ENCODE measurements around the gene PIK3C3.
"Not testable (repeated sequence)": the region's sequence is repeated elsewhere in the genome, so short reads cannot be mapped to it uniquely, and the experiment has no call there.

The PIK3C3 gene

DNA sequence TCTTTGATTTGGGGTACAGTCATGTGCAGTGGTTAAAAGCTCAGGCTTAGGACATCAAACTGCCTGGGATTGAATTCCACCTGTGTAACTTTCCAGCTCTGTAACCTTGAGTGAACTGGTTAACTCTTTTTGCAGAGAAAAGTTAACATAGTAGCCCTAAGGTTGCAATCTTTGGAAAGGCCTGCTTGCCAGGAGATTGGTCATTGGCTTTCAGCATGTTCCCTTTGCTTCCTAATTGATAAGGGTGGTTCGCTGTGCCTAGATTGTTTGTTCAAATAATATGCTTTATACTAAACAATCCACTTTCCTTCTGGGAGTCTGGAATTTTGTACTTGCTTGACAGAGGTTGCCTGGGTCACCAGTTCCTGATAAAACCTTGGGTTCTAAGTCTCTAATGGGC, 86.8 kb downstream of the PIK3C3 start:
- intact Hi-C loops (cut with DNase I; ENCODE audit: low total_unique reads), result no loop called here
- TF ChIP-seq, protein P1, sequence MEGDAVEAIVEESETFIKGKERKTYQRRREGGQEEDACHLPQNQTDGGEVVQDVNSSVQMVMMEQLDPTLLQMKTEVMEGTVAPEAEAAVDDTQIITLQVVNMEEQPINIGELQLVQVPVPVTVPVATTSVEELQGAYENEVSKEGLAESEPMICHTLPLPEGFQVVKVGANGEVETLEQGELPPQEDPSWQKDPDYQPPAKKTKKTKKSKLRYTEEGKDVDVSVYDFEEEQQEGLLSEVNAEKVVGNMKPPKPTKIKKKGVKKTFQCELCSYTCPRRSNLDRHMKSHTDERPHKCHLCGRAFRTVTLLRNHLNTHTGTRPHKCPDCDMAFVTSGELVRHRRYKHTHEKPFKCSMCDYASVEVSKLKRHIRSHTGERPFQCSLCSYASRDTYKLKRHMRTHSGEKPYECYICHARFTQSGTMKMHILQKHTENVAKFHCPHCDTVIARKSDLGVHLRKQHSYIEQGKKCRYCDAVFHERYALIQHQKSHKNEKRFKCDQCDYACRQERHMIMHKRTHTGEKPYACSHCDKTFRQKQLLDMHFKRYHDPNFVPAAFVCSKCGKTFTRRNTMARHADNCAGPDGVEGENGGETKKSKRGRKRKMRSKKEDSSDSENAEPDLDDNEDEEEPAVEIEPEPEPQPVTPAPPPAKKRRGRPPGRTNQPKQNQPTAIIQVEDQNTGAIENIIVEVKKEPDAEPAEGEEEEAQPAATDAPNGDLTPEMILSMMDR (IDR thresholded peaks at IDR 0.05), result no peak
- no peak overlapping the region for H3K4me3 ChIP-seq
- H3K4me1 ChIP-seq, result no peaks in the 10 kb centered on the region
- H3K36me3 ChIP-seq, result peaks cover 71 to 79% (median 74%) of the 10 kb centered on the region in 3 donors
- H3K27me3 ChIP-seq, result no peaks in the 10 kb centered on the region
- no peak for DNase-seq
- H3K9me3 ChIP-seq, result no peaks in the 10 kb centered on the region
- H3K27ac ChIP-seq, result no peak overlapping the region

DNA sequence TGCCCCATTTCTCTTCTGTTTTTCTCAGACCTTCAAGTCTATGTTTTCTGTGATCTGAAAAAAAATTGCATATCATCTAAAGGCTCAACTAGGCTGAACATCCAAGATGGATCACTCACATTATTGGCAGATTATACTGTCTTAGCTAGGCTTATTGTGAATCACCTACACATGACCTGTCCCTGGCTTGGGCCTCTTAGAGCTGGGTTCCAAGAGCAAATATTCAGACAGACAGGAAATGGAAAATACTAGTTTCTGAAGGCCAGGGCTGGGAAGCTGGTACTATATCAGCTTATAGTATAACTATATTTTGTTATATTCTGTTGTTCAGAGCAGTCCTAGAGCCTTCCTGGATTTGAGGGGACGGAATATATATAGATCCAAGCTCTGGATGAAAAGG, 90.3 kb downstream of the PIK3C3 start:
- Histone ChIP-seq H3K4me1 (no peaks in the 10 kb centered on the region), H3K4me3 (no peak overlapping the region), H3K27me3 (no peaks in the 10 kb centered on the region), H3K36me3 (peaks cover 57 to 62% (median 59%) of the 10 kb centered on the region in 3 donors), H3K27ac (no peak overlapping the region), H3K9me3 (no peaks in the 10 kb centered on the region)
- intact Hi-C loops (cut with DNase I; ENCODE audit: low total_unique reads), result no loop called here
- TF ChIP-seq, protein P1 (IDR thresholded peaks at IDR 0.05), result no peak
- no peak for DNase-seq

DNA sequence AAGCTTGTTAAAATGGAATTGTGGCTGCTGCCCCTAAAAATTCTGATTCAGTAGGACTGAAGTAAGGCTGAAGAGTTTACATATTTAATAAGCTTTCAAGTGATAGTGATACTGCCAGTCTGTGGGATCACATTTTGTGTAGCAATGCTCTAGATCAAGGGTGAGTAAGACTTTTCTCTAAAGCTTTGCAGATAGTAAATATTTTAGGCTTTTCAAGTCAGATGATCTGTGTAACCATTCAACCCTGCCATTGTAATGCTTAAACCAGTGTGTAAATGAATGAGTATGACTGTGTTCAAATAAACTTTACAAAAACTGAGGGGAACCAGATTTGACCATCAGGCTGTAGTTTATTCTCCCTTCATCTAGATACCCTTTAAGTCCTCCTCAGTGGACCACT, 92.7 kb downstream of the PIK3C3 start:
- H3K36me3 ChIP-seq, result peaks cover 37 to 54% (median 42%) of the 10 kb centered on the region in 3 donors
- intact Hi-C loops (cut with DNase I; ENCODE audit: low total_unique reads), result no loop called here

DNA sequence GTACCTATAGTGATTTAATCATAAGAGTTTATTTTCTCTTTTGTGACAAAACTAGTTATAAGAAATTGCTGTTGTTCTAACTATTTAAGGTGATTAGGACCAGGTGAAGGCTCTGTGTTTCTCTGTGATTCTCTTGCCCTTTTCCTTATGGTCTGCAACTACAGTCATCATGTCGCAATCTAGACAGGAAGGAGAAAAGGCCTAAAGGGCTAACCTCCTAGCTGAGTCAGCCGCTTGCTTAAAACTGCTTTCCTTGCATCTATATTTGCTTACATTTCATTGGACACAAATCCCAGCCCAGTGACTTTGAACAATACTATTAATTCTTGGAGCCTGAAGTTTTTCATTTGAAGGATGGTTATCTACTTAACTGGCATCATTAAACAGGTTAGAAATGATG, 93.1 kb downstream of the PIK3C3 start:
- no peak for DNase-seq
- Histone ChIP-seq H3K27me3 (no peaks in the 10 kb centered on the region), H3K9me3 (no peaks in the 10 kb centered on the region), H3K36me3 (peaks cover 33 to 50% (median 38%) of the 10 kb centered on the region in 3 donors), H3K27ac (no peak overlapping the region), H3K4me1 (no peaks in the 10 kb centered on the region), H3K4me3 (no peak overlapping the region)
- intact Hi-C loops (cut with DNase I; ENCODE audit: low total_unique reads), result no loop called here
- TF ChIP-seq, protein P1 (IDR thresholded peaks at IDR 0.05), result no peak

More for the DNA sequence above, 92.7 kb downstream of the PIK3C3 start:
- H3K4me3 ChIP-seq, result no peak overlapping the region
- TF ChIP-seq, protein P1 (IDR thresholded peaks at IDR 0.05), result no peak
- no peak overlapping the region for H3K27ac ChIP-seq
- no peaks in the 10 kb centered on the region for H3K4me1 ChIP-seq
- H3K27me3 ChIP-seq, result no peaks in the 10 kb centered on the region
- no peak for DNase-seq
- no peaks in the 10 kb centered on the region for H3K9me3 ChIP-seq

DNA sequence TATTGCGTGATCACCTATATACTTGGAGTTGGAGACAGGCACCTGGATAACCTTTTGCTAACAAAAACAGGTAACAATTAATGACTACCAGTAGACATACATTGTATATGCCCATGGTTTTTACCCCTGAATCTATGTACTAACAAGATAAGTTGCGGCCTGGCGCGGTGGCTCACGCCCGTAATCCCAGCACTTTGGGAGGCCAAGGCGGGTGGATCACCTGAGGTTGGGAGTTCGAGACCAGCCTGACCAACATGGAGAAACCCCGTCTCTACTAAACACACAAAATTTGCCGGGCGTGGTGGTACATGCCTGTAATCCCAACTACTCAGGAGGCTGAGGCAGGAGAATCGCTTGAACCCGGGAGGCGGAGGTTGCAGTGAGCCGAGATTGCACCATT, 94.5 kb downstream of the PIK3C3 start:
- H3K27ac ChIP-seq; DNase-seq; intact Hi-C loops (cut with DNase I; ENCODE audit: low total_unique reads); H3K27me3 ChIP-seq; H3K4me1 ChIP-seq; H3K4me3 ChIP-seq; H3K9me3 ChIP-seq: not testable (repeated sequence)
- peaks cover 20 to 40% (median 32%) of the 10 kb centered on the region in 3 donors for H3K36me3 ChIP-seq

DNA sequence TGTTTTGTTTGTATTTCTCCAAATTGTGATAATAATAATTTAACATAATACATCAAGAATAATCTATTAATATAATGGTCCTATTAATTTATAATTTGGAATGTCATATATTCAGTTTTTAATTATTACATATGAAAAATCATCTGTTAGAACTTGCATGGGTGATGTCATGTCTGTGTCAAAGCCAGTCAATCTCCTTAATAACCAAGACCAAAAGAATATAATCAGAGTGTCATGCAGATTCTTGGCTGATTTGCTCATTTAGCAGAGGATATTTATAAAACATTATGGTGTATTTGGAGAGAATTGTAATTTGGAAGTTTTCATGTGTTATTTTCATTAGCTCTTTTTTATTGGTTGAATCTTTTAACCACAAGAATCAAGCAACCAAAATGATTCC, 96.4 kb downstream of the PIK3C3 start:
- Histone ChIP-seq H3K9me3 (no peaks in the 10 kb centered on the region), H3K36me3 (peaks cover 10 to 32% (median 18%) of the 10 kb centered on the region in 3 donors), H3K27me3 (no peaks in the 10 kb centered on the region), H3K27ac (no peak overlapping the region), H3K4me1 (no peaks in the 10 kb centered on the region), H3K4me3 (no peak overlapping the region)
- no peak for DNase-seq
- intact Hi-C loops (cut with DNase I; ENCODE audit: low total_unique reads), result no loop called here
- TF ChIP-seq, protein P1 (IDR thresholded peaks at IDR 0.05), result no peak

Data from tibial artery (tissue), 4 donors.